IPS-15b (cell line): ENCODE results near the gene METRN.

Experiments
- H3K27me3 ChIP-seq: one replicate; pipeline ENCODE4 v1.6.1; 2013; ENCODE audit warnings: low read length; ENCODE audit not compliant: control insufficient read depth, insufficient read depth
- H3K36me3 ChIP-seq: one replicate; pipeline ENCODE4 v1.6.1; 2013; ENCODE audit warnings: low read length; ENCODE audit not compliant: control insufficient read depth, insufficient read depth
- H3K4me1 ChIP-seq: one replicate; pipeline ENCODE4 v1.6.1; 2013; ENCODE audit warnings: mild to moderate bottlenecking, low read length; ENCODE audit not compliant: control insufficient read depth, insufficient read depth
- H3K4me3 ChIP-seq: one replicate; pipeline ENCODE4 v1.5.1; 2013; ENCODE audit warnings: low read depth, low read length
- H3K9ac ChIP-seq: one replicate; pipeline ENCODE4 v1.6.1; 2013; ENCODE audit warnings: low read depth, mild to moderate bottlenecking, low read length
- H3K9me3 ChIP-seq: one replicate; pipeline ENCODE4 v1.6.1; 2013; ENCODE audit warnings: mild to moderate bottlenecking, low read length; ENCODE audit not compliant: control insufficient read depth, insufficient read depth

Gene METRN

GRCh38 chr16:732332-732731, 17.4 kb downstream of the METRN start:
- H3K4me3 ChIP-seq: no peak overlapping the region
- H3K4me1 ChIP-seq: no peaks in the 10 kb centered on the region
- H3K27me3 ChIP-seq: no peaks in the 10 kb centered on the region
- H3K9ac ChIP-seq: no peak overlapping the region
- H3K36me3 ChIP-seq: peaks cover 41% of the 10 kb centered on the region
- no peaks in the 10 kb centered on the region for H3K9me3 ChIP-seq

DNA sequence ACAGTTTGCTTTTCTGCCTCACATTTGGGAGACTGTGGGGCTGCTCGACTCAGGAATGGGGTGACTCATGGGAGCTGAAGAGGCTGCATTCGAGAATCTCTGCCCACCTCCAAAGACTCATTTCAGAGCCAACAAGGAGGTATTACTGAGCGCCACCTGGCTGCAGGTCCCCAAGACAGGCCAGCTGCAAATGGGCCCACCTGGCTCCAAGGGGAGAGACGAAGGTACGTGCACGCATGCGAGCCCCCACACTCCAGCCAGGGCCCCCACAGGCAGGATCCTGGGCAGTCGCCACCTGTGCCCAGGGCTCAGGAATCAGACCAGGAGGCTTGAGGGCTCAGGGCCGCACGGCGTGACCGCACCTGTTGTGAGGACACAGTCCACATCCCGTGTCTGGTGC, 18.0 kb downstream of the METRN start:
- Histone ChIP-seq H3K36me3 (peaks cover 41% of the 10 kb centered on the region), H3K9ac (no peak overlapping the region), H3K27me3 (no peaks in the 10 kb centered on the region), H3K4me3 (no peak overlapping the region), H3K4me1 (no peaks in the 10 kb centered on the region), H3K9me3 (no peaks in the 10 kb centered on the region)

- no peak overlapping the region for H3K9ac ChIP-seq
- H3K4me1 ChIP-seq: no peaks in the 10 kb centered on the region
- H3K36me3 ChIP-seq: peaks cover 41% of the 10 kb centered on the region
- H3K4me3 ChIP-seq: no peak overlapping the region
- no peaks in the 10 kb centered on the region for H3K9me3 ChIP-seq
- H3K27me3 ChIP-seq: no peaks in the 10 kb centered on the region
These were observed 18.7 kb downstream of the METRN start for GRCh38 chr16:733382-734207.

DNA sequence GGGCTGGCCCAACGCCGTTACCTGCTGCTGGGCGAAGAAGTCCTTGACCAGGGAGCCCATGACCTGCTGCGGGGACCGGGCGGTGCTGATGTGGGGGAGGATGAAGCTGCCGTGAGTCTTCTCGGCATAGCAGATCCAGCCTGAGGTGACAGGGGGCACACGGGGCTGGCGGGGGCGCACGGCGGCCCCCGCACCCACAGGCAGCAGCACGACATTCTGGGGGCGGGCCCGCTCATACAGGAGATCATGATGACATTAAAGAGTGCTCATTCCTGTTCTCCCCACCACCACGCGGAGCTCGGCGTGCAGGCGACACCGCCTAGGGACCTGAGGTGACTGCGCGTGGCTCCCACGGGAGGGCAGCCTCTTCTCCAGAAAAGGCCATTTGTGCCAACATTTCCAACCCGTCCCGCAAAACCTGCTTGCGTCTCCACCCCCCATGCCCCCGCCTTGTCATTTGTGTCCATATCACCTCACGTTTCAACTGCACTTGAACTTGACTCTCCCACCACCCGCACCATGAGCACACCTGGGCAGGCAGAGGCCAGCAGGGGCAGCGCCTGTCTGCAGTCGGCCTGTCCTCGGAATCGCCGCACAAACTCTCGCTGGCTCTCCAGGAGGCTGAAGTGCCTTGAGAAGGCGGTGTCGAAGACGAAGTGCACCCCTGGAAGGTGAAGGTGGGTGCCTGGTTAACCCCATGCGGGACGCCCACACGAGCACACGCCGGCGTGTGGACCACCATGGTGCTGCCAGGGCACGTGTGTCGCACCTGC, 19.5 kb downstream of the METRN start:
- Histone ChIP-seq H3K9ac (no peak overlapping the region), H3K9me3 (no peaks in the 10 kb centered on the region), H3K36me3 (peaks cover 41% of the 10 kb centered on the region), H3K27me3 (no peaks in the 10 kb centered on the region), H3K4me1 (no peaks in the 10 kb centered on the region), H3K4me3 (no peak overlapping the region)

DNA sequence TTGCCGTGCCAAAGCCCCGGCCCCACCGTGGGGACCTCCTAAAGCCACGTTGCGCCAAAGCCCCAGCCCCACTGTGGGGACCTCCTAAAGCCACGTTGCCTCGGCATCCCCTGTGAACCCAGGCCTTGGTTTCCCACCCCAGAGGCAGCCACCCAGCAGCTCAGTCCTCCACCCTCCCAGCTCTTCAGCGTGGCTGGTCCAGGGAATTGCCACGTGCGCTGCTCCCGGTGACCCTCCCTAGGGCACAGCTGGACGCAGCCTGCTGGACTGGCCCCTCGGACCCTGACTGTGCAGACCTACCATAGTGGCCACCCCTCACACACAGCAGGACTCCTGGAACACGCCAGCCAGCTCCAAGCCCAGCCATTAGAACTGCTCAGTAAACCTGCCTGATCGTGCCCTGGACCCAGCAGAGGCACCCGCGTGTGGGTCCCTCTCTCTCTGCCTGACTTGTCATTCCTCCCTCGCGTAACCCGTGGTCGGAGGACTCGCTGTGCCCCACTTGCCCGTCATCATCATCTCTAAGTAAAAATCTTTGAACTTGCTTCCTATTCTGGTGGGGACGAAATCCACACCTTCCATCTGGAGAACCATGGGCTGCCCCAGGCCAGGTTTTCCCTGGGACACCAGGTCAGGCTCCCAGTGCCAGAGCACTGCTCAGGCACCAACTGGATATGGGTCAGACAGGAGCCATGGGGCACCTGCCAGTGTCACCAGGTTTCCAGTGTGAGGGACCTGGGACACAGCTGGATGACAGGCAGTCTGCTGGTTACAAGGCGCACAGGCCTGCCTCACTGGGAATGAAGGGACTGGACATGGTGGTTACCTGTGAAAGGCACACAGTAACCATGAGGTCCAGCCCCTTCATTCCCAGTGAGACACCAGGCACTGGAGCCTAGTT, 20.3 kb downstream of the METRN start:
- H3K4me3 ChIP-seq: no peak overlapping the region
- peaks cover 3% of the 10 kb centered on the region for H3K4me1 ChIP-seq
- H3K9me3 ChIP-seq: no peaks in the 10 kb centered on the region
- no peaks in the 10 kb centered on the region for H3K27me3 ChIP-seq
- no peak overlapping the region for H3K9ac ChIP-seq
- H3K36me3 ChIP-seq: peaks cover 41% of the 10 kb centered on the region

- peaks cover 3% of the 10 kb centered on the region for H3K4me1 ChIP-seq
- H3K9ac ChIP-seq: no peak overlapping the region
- no peak overlapping the region for H3K4me3 ChIP-seq
- H3K9me3 ChIP-seq: no peaks in the 10 kb centered on the region
- H3K36me3 ChIP-seq: peaks cover 37% of the 10 kb centered on the region
- H3K27me3 ChIP-seq: no peaks in the 10 kb centered on the region
These were observed 21.1 kb downstream of the METRN start for GRCh38 chr16:735982-736453.

GRCh38 chr16:736936-737481, 22.1 kb downstream of the METRN start:
- Histone ChIP-seq H3K9me3 (no peaks in the 10 kb centered on the region), H3K27me3 (no peaks in the 10 kb centered on the region), H3K36me3 (peaks cover 35% of the 10 kb centered on the region), H3K4me1 (peaks cover 3% of the 10 kb centered on the region), H3K4me3 (no peak overlapping the region), H3K9ac (no peak overlapping the region)

DNA sequence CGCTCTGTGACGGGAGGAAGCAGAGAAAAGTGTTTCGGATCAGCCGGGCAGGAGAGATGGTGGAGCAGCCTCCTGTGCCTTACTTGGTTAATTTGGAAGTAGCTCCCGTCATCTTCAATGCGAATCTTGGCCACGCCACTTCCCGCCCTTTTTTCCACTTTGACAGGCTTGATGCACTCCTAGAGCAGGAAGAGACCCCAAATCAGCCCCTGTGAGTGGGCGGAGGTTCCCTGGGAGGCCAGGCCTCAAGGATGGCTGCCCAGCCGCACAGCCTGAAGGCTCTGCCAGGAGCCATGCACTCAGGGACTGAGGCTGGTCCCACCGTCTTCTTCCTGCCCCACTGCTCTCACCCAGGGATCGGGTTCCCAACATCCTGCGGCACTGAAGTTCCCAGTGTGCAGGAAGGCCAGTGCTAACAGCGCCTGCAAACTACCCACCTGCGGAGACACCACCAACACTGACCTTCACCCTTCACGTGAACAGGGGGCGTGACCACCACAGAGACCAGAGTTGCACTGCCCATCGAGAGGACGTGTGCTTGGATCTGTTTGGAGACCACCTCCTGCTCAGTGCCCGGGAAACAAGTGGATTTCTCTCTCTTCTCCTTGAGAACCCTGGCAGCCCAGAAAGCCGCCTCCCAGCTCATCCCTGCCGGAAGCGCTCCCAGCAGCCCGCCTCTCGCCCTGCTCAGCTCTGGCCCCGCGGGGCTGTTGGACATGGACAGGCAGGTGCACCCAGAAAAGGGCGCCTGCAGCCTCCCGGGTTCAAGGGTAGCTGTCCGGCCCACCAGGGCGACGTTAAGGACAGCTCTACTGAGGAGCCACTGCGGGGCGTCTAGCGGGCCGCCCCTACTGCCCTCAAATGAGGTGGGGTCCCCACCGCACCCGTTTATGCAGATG, 24.9 kb downstream of the METRN start:
- Histone ChIP-seq H3K36me3 (peaks cover 15% of the 10 kb centered on the region), H3K27me3 (no peaks in the 10 kb centered on the region), H3K4me1 (peaks cover 3% of the 10 kb centered on the region), H3K9me3 (no peaks in the 10 kb centered on the region), H3K4me3 (peak overlapping the region; percentile 72), H3K9ac (peak overlapping the region; percentile 76)

DNA sequence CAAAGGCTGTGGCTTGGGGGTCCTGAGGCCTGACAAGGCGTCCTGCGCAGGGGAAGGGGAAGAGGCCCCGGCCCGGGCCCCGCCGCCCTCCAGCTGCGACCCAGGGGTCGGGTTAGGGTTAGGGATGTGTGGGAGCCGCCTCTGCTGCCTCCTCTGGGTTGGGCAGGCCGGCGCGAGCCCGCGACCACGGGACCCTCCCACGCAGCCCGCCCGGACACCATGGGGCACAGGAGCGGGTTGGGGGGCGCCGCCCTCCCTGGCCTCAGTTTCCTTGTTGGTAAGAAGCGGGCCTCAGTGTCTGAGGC, 25.5 kb downstream of the METRN start:
- no peaks in the 10 kb centered on the region for H3K27me3 ChIP-seq
- peaks cover 3% of the 10 kb centered on the region for H3K4me1 ChIP-seq
- no peaks in the 10 kb centered on the region for H3K9me3 ChIP-seq
- peak overlapping the region; percentile 76 for H3K9ac ChIP-seq
- peaks cover 10% of the 10 kb centered on the region for H3K36me3 ChIP-seq
- peak overlapping the region; percentile 72 for H3K4me3 ChIP-seq

DNA sequence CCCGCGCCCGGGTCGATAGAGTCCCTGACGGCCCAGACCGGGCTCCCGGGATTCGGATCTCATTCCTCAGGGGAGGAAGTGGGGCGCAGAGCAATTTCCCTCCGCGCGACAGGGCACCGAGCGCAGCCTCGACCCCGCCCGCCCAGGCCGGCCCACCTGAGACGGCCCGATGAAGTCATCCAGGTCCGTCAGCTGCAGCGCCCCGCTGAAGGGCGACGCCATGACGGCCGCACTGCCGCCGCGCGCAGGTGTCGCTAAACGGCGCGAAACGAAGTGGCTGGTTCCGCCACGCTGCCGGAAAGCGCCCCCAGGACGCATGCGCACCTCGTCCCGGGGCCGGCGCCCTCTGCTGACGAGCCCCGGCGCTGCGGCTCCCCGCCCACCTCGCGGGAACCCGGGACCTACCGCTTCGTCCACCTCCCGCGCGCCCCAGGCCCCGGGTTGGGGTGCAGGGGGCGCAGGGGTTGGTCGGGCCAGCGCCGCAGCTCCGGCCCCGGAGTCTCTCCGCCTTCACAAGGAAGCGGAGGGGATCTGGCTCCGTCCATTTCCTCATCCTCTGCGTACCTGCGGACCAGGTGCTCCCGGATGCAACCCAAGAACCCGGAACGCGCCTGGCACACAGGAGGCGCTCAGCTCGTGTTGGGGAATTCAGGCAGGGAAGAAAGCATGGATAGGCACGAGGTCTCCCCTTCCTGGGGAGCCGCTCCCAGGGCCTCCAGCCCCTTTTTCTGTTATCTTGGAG, 26.0 kb downstream of the METRN start, which contains the start of gene CIAO3:
CIAO3 (minus strand) TSS at position 234 of the 742 bp plus-strand sequence; CDS start at position 222, 12 bp downstream.
- Histone ChIP-seq H3K4me1 (peaks cover 3% of the 10 kb centered on the region), H3K27me3 (no peaks in the 10 kb centered on the region), H3K9me3 (no peaks in the 10 kb centered on the region), H3K9ac (peak within 1 kb of the TSS; percentile 88), H3K4me3 (peak within 1 kb of the TSS; percentile 74), H3K36me3 (peaks cover 6% of the 10 kb centered on the region)
